IMR-90 (cell line): Measurements from ENCODE around the gene SLC39A8. TPM values are rescaled to one million over a fixed set of nuclear protein-coding genes. Genes with fewer than 3 reads are reported as not detected.

Experiments
- ATAC-seq: fragments of 200-7000 bp; cut with Tn5 transposase; 2 replicates; pipeline ENCODE4 v1.9.1; 2020; ENCODE audit warnings: low read depth, mild to moderate bottlenecking, moderate library complexity
- BruUV-seq: library from RNA; stranded (reverse); fragments of 400-500 nt; replicated peaks from 2 replicates; lab custom pipeline; 2021; lab: Mats Ljungman, UMichigan
- CTCF ChIA-PET: fragments of 300-600 bp; formaldehyde crosslinking; extraction: SDS; loops from one replicate; lab custom pipeline; 2021; ENCODE audit warnings: antibody characterized with exemption; lab: Yijun Ruan, JAX
- POLR2A ChIA-PET: fragments of 300-600 bp; sonication (Branson Sonifier 250); formaldehyde crosslinking; loops from one replicate; lab custom pipeline; 2022; ENCODE audit warnings: antibody characterized with exemption; ENCODE audit not compliant: unreplicated experiment; lab: Charles Lee
- DNase-seq: peaks from one replicate; pipeline ENCODE4 v3.0.0; 2013
- H2AFZ ChIP-seq: replicated peaks from 2 replicates; pipeline ENCODE3; 2013; ENCODE audit warnings: low read length, mild to moderate bottlenecking; ENCODE audit not compliant: poor library complexity
- H2AK5ac ChIP-seq: 2 replicates; pipeline ENCODE4 v1.6.1; 2013; ENCODE audit warnings: low read depth, low read length, inconsistent platforms
- H2AK9ac ChIP-seq: replicated peaks from 2 replicates; pipeline ENCODE3; 2013; ENCODE audit warnings: mild to moderate bottlenecking, low read depth, low read length, moderate library complexity; ENCODE audit not compliant: poor library complexity
- H2BK120ac ChIP-seq: 2 replicates; pipeline ENCODE4 v1.6.1; 2013; ENCODE audit warnings: low read depth, low read length, inconsistent platforms
- H2BK15ac ChIP-seq: 3 replicates; pipeline ENCODE4 v1.6.1; 2013; ENCODE audit warnings: low read depth, low read length, inconsistent platforms
- H2BK20ac ChIP-seq: 2 replicates; pipeline ENCODE4 v1.6.1; 2013; ENCODE audit warnings: low read depth, mild to moderate bottlenecking, inconsistent platforms, low read length, moderate library complexity
- H2BK5ac ChIP-seq: 2 replicates; pipeline ENCODE4 v1.6.1; 2013; ENCODE audit warnings: mild to moderate bottlenecking, low read depth, low read length, inconsistent platforms; ENCODE audit not compliant: poor library complexity, severe bottlenecking
- H3K14ac ChIP-seq: replicated peaks from 2 replicates; pipeline ENCODE4 v1.6.1; 2013; ENCODE audit warnings: low read depth, low read length, inconsistent platforms
- H3K18ac ChIP-seq: 2 replicates; pipeline ENCODE4 v1.6.1; 2013; ENCODE audit warnings: low read depth, low read length, control low read depth
- H3K23ac ChIP-seq: 2 replicates; pipeline ENCODE4 v1.6.1; 2013; ENCODE audit warnings: low read depth, low read length, inconsistent platforms
- H3K27ac ChIP-seq: 2 replicates; pipeline ENCODE4 v1.5.1; 2013; ENCODE audit warnings: mild to moderate bottlenecking, control low read depth, low read length; ENCODE audit not compliant: insufficient read depth
- H3K27me3 ChIP-seq: 2 replicates; pipeline ENCODE4 v1.6.1; 2013; ENCODE audit warnings: low read length; ENCODE audit not compliant: control insufficient read depth, insufficient read depth
- H3K36me3 ChIP-seq: 2 replicates; pipeline ENCODE4 v1.6.1; 2013; ENCODE audit warnings: low read length, mixed read lengths; ENCODE audit not compliant: control insufficient read depth, insufficient read depth
- H3K4ac ChIP-seq: 2 replicates; pipeline ENCODE4 v1.6.1; 2013; ENCODE audit warnings: low read depth, low read length, inconsistent platforms
- H3K4me1 ChIP-seq: 2 replicates; pipeline ENCODE4 v1.6.1; 2013; ENCODE audit warnings: low read length, mixed read lengths; ENCODE audit not compliant: control insufficient read depth, insufficient read depth
- H3K4me2 ChIP-seq: 2 replicates; pipeline ENCODE4 v1.6.1; 2013; ENCODE audit warnings: low read depth, mild to moderate bottlenecking, control low read depth, low read length, moderate library complexity
- H3K4me3 ChIP-seq: 2 replicates; pipeline ENCODE4 v1.5.1; 2013; ENCODE audit warnings: low read depth, mild to moderate bottlenecking, control low read depth, low read length, moderate library complexity; ENCODE audit not compliant: insufficient read depth
- H3K56ac ChIP-seq: 2 replicates; pipeline ENCODE4 v1.6.1; 2013; ENCODE audit warnings: low read length, inconsistent platforms; ENCODE audit not compliant: insufficient read depth; ENCODE audit errors: extremely low read depth
- H3K79me1 ChIP-seq, 2 experiments: 2 replicates each; pipeline ENCODE4 v1.6.1; 2013; ENCODE audit warnings: low read length in 2 of 2, inconsistent platforms in 1 of 2, low read depth in 1 of 2
- H3K9ac ChIP-seq: 2 replicates; pipeline ENCODE4 v1.6.1; 2013; ENCODE audit warnings: low read depth, low read length, control low read depth
- H3K9me1 ChIP-seq: 2 replicates; pipeline ENCODE4 v1.6.1; 2013; ENCODE audit warnings: low read length, inconsistent platforms; ENCODE audit not compliant: insufficient read depth
- H3K9me3 ChIP-seq: 2 replicates; pipeline ENCODE4 v1.6.1; 2013; ENCODE audit warnings: low read length; ENCODE audit not compliant: control insufficient read depth, insufficient read depth
- H4K20me1 ChIP-seq: 2 replicates; pipeline ENCODE4 v1.6.1; 2013; ENCODE audit warnings: low read length, inconsistent platforms; ENCODE audit not compliant: insufficient read depth
- H4K5ac ChIP-seq: 2 replicates; pipeline ENCODE4 v1.6.1; 2013; ENCODE audit warnings: mild to moderate bottlenecking, low read depth, low read length, control low read depth
- H4K8ac ChIP-seq, 2 experiments: 2 replicates each; pipeline ENCODE4 v1.6.1; 2013; ENCODE audit warnings: low read depth in 2 of 2, low read length in 2 of 2, control low read depth in 1 of 2, inconsistent platforms in 1 of 2
- H4K91ac ChIP-seq: 2 replicates; pipeline ENCODE4 v1.6.1; 2013; ENCODE audit warnings: low read depth, low read length, inconsistent platforms; ENCODE audit not compliant: insufficient read depth
- BHLHE40 ChIP-seq: fragments of 150-350 bp; IDR thresholded peaks from 2 replicates; pipeline ENCODE4 v1.6.1; 2016; ENCODE audit warnings: mild to moderate bottlenecking, low read depth, low read length
- CEBPB ChIP-seq: IDR thresholded peaks from 2 replicates; pipeline ENCODE4 v1.6.1; 2012; ENCODE audit warnings: low read depth, low read length, improper control_type of control experiment
- CHD1 ChIP-seq: IDR thresholded peaks from 2 replicates; pipeline ENCODE4 v1.6.1; 2012; ENCODE audit warnings: low read depth, low read length, improper control_type of control experiment
- CTCF ChIP-seq: conservative IDR thresholded peaks from 2 replicates; pipeline ENCODE4 v1.5.1; 2012; ENCODE audit warnings: mild to moderate bottlenecking, low read depth, low read length, improper control_type of control experiment
- ELK1 ChIP-seq: fragments of 150-350 bp; IDR thresholded peaks from 2 replicates; pipeline ENCODE4 v1.6.1; 2016; ENCODE audit warnings: low read depth, mild to moderate bottlenecking, low read length, moderate library complexity, borderline replicate concordance
- FOS ChIP-seq: fragments of 150-350 bp; IDR thresholded peaks from 2 replicates; pipeline ENCODE4 v1.6.1; 2016; ENCODE audit warnings: low read depth, low read length
- MAFK ChIP-seq: IDR thresholded peaks from 2 replicates; pipeline ENCODE4 v1.6.1; 2012; ENCODE audit warnings: low read depth, low read length, improper control_type of control experiment
- MAZ ChIP-seq: IDR thresholded peaks from 2 replicates; pipeline ENCODE4 v1.6.1; 2012; ENCODE audit warnings: low read depth, mild to moderate bottlenecking, low read length, improper control_type of control experiment, moderate library complexity, borderline replicate concordance
- NFE2L2 ChIP-seq: fragments of 150-350 bp; IDR thresholded peaks from 2 replicates; pipeline ENCODE4 v1.6.1; 2016; ENCODE audit warnings: low read depth, mild to moderate bottlenecking, low read length
- POLR2A ChIP-seq: IDR thresholded peaks from 2 replicates; pipeline ENCODE4 v1.6.1; 2012; ENCODE audit warnings: mild to moderate bottlenecking, low read depth, low read length
- RAD21 ChIP-seq: IDR thresholded peaks from 2 replicates; pipeline ENCODE4 v1.6.1; 2012; ENCODE audit warnings: low read length, improper control_type of control experiment
- RFX5 ChIP-seq: IDR thresholded peaks from 2 replicates; pipeline ENCODE4 v1.8.0; 2012; ENCODE audit warnings: low read depth, mild to moderate bottlenecking, low read length, moderate library complexity
- SMC3 ChIP-seq: fragments of 150-350 bp; IDR thresholded peaks from 2 replicates; pipeline ENCODE4 v1.6.1; 2016; ENCODE audit warnings: low read depth, mild to moderate bottlenecking, antibody characterized with exemption, low read length, moderate library complexity
- USF2 ChIP-seq: fragments of 150-350 bp; IDR thresholded peaks from 2 replicates; pipeline ENCODE4 v1.6.1; 2017; ENCODE audit warnings: mild to moderate bottlenecking, antibody characterized with exemption, low read length, low read depth
- WGBS, 2 experiments: methylation state at CpG; one replicate each; pipeline versions ENCODE4 v1.1.5 to v1.1.7; 2013; ENCODE audit warnings: missing lambda C conversion rate in 2 of 2; ENCODE audit not compliant: insufficient read length in 1 of 2; ENCODE audit errors: extremely low coverage in 2 of 2; 5-methylcytosine and 5-hydroxymethylcytosine counted together
- dilution Hi-C: fragments of 300-500 bp; cut with HindIII; formaldehyde crosslinking; loops from one replicate; pipeline ENCODE4 v1.14.3; 2018; ENCODE audit warnings: low sequenced_read_pairs; ENCODE audit not compliant: unreplicated experiment
- in situ Hi-C: fragments of 300-500 bp; cut with MboI; formaldehyde crosslinking; loops from 3 replicates; pipeline ENCODE4 v1.14.3; 2019; ENCODE audit warnings: low sequenced_read_pairs, inconsistent platforms, mixed read lengths
- intact Hi-C: fragments of 100-400 bp; cut with micrococcal nuclease; formaldehyde crosslinking; loops from 2 replicates; pipeline ENCODE4 v1.10.0; 2022
- polyA plus RNA-seq, 3 experiments: library from polyadenylated mRNA; depleted of rRNA; stranded (reverse); fragments of >200 nt; gene quantifications; 2 replicates each; pipeline ENCODE4 v1.2.3, GENCODE V29; 2012; ENCODE audit warnings: low replicate concordance in 1 of 3
- total RNA-seq: library from RNA; depleted of rRNA; stranded (reverse); fragments of >200 nt; gene quantifications from 2 replicates; pipeline ENCODE4 v1.2.3, GENCODE V29; 2012

The SLC39A8 gene
- total and polyA plus RNA-seq, 2 of the 4 experiments (the other 2 are of a cell fraction), result 0.05 to 0.18 TPM

- no peak for TF ChIP-seq BHLHE40
Observed at GRCh38 chr4:102354671-102355454, 9.6 kb upstream of the SLC39A8 start (continued).

- no peak overlapping the region for H3K56ac ChIP-seq
- H3K79me1 ChIP-seq, result no peaks in the 10 kb centered on the region
- no peak overlapping the region for H2BK20ac ChIP-seq
- no peak overlapping the region for H2AK5ac ChIP-seq
- dilution Hi-C loops, result no loop called here
- no peak overlapping the region for H2BK15ac ChIP-seq
- ChIA-PET POLR2A (no interaction called here), CTCF (no interaction called here)
- WGBS, 2 experiments, result no CpG with 5 or more reads among the region's 6 CpGs
- no peak overlapping the region for H2AFZ ChIP-seq
- H2BK120ac ChIP-seq, result no peak overlapping the region
- in situ Hi-C loops, result no loop called here
- no peaks in the 10 kb centered on the region for H3K9me3 ChIP-seq
- H2BK5ac ChIP-seq, result no peak overlapping the region
- no peak overlapping the region for H2AK9ac ChIP-seq
- no peak for DNase-seq
- no peaks in the 10 kb centered on the region for H3K9me1 ChIP-seq
- no peaks in the 10 kb centered on the region for H3K4me1 ChIP-seq
- H4K20me1 ChIP-seq, result no peaks in the 10 kb centered on the region
- no peak overlapping the region for H3K27ac ChIP-seq
- ATAC-seq, result no peak
- intact Hi-C loops, result no loop called here
- no peak overlapping the region for H3K23ac ChIP-seq
- no peaks in the 10 kb centered on the region for H3K36me3 ChIP-seq
- H3K18ac ChIP-seq, result no peak overlapping the region
- H3K4ac ChIP-seq, result no peak overlapping the region
- no peak overlapping the region for H3K4me2 ChIP-seq
- H4K5ac ChIP-seq, result no peak overlapping the region
- H3K14ac ChIP-seq, result no peak overlapping the region
- H4K91ac ChIP-seq, result no peak overlapping the region
- no peak overlapping the region for H4K8ac ChIP-seq
- H3K27me3 ChIP-seq, result peaks cover 6% of the 10 kb centered on the region
- H3K4me3 ChIP-seq, result no peak overlapping the region
- no TSS peak for BruUV-seq
- no peak overlapping the region for H3K9ac ChIP-seq
- TF ChIP-seq CTCF (no peak), SMC3 (no peak), USF2 (no peak), POLR2A (no peak), MAZ (no peak), RAD21 (no peak), NFE2L2 (no peak), ELK1 (no peak), BHLHE40 (no peak), FOS (no peak), MAFK (no peak), RFX5 (no peak), CHD1 (no peak), CEBPB (no peak)
Observed at GRCh38 chr4:102352781-102353180, 7.5 kb upstream of the SLC39A8 start.
